SK-N-SH (cell line): ENCODE results near the gene RAB1B.

Experiments used
- ELF1 ChIP-seq: IDR thresholded peaks from 2 replicates; pipeline ENCODE4 v1.4.0; 2012
- EP300 ChIP-seq, 2 experiments: IDR thresholded peaks; 2 replicates each; pipeline versions ENCODE4 v1.4.0 to v1.6.1; 2012; ENCODE audit warnings: borderline replicate concordance in 1 of 2, low read depth in 1 of 2, low read length in 1 of 2
- EZH2phosphoT487 ChIP-seq: fragments of 200-600 bp; sonication (generic); IDR thresholded peaks from 2 replicates; pipeline ENCODE4 v1.6.1; 2017; ENCODE audit warnings: low read depth, mixed run types, mild to moderate bottlenecking, antibody characterized with exemption, moderate library complexity, borderline replicate concordance
- JUND ChIP-seq: IDR thresholded peaks from 2 replicates; pipeline ENCODE4 v1.4.0; 2012
- RXRA ChIP-seq: IDR thresholded peaks from 2 replicates; pipeline ENCODE4 v1.4.0; 2012; ENCODE audit warnings: low read depth, mild to moderate bottlenecking, borderline replicate concordance
- TAF1 ChIP-seq: IDR thresholded peaks from 2 replicates; pipeline ENCODE4 v1.6.1; 2012; ENCODE audit warnings: low read depth, mild to moderate bottlenecking, low read length, moderate library complexity, borderline replicate concordance
- YY1 ChIP-seq: IDR thresholded peaks from 2 replicates; pipeline ENCODE4 v1.4.0; 2012; ENCODE audit warnings: low read depth, mild to moderate bottlenecking
- TF ChIP-seq, protein P1 (sequence below): fragments of 200-600 bp; sonication (generic); IDR thresholded peaks from 2 replicates; pipeline ENCODE4 v1.6.1; 2017; ENCODE audit warnings: antibody characterized with exemption, mild to moderate bottlenecking, moderate library complexity
- TF ChIP-seq, protein P2 (sequence below): IDR thresholded peaks from 2 replicates; pipeline ENCODE4 v1.4.0; 2012; ENCODE audit warnings: low read depth

DNA sequence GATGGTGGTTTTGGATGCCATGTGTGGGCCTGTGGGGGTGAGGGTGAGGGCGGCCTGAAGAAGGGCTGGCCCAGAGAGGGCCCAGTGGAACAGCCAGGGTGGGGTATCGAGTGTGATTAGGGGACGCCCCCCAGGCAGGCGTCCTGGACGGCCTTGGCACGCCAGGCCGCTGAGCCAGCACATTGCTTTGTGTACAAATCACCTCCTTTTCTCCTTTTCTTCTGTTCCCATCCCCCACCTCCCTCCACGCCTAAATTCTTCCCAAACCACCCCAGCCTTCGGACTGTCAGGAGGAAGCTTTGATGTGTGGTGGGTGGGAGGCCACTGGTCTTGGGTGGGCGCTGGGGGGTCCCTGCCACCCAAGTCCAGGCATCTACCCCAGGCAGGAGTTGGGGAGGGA, 56.2 kb downstream of the RAB1B start:
- TF ChIP-seq, protein P1, sequence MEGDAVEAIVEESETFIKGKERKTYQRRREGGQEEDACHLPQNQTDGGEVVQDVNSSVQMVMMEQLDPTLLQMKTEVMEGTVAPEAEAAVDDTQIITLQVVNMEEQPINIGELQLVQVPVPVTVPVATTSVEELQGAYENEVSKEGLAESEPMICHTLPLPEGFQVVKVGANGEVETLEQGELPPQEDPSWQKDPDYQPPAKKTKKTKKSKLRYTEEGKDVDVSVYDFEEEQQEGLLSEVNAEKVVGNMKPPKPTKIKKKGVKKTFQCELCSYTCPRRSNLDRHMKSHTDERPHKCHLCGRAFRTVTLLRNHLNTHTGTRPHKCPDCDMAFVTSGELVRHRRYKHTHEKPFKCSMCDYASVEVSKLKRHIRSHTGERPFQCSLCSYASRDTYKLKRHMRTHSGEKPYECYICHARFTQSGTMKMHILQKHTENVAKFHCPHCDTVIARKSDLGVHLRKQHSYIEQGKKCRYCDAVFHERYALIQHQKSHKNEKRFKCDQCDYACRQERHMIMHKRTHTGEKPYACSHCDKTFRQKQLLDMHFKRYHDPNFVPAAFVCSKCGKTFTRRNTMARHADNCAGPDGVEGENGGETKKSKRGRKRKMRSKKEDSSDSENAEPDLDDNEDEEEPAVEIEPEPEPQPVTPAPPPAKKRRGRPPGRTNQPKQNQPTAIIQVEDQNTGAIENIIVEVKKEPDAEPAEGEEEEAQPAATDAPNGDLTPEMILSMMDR, result no peak
- TF ChIP-seq JUND (no peak), EP300 (IDR thresholded peaks at IDR 0.05; ENCODE audit: borderline replicate concordance in 1 of 2, low read depth in 1 of 2, low read length in 1 of 2) (no peak), RXRA (no peak), ELF1 (no peak), YY1 (no peak), TAF1 (no peak), EZH2phosphoT487 (no peak)
- TF ChIP-seq, protein P2, sequence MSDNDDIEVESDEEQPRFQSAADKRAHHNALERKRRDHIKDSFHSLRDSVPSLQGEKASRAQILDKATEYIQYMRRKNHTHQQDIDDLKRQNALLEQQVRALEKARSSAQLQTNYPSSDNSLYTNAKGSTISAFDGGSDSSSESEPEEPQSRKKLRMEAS, result no peak
